ENCODE measurements around the gene KRTAP3-3.

DNA sequence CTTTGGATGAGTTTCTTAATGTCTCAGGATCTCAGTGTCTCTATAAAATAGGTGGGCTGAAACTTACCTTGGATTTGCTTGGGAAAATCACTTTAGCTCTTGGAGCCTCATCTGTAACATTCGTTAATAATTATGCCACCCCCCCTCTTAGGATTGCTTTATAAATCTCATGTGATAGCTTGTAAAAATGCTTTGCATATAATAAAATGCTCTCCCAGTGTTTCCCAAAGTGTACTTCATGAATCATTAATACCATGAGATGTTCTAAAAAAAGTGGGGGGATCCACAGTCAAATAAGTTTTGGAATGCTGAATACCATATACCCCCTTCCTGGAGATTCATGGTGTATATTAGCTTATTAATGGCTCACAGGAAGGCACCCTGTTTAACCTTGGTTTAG, 32.4 kb downstream of the KRTAP3-3 start:
- TF ChIP-seq, protein P1, sequence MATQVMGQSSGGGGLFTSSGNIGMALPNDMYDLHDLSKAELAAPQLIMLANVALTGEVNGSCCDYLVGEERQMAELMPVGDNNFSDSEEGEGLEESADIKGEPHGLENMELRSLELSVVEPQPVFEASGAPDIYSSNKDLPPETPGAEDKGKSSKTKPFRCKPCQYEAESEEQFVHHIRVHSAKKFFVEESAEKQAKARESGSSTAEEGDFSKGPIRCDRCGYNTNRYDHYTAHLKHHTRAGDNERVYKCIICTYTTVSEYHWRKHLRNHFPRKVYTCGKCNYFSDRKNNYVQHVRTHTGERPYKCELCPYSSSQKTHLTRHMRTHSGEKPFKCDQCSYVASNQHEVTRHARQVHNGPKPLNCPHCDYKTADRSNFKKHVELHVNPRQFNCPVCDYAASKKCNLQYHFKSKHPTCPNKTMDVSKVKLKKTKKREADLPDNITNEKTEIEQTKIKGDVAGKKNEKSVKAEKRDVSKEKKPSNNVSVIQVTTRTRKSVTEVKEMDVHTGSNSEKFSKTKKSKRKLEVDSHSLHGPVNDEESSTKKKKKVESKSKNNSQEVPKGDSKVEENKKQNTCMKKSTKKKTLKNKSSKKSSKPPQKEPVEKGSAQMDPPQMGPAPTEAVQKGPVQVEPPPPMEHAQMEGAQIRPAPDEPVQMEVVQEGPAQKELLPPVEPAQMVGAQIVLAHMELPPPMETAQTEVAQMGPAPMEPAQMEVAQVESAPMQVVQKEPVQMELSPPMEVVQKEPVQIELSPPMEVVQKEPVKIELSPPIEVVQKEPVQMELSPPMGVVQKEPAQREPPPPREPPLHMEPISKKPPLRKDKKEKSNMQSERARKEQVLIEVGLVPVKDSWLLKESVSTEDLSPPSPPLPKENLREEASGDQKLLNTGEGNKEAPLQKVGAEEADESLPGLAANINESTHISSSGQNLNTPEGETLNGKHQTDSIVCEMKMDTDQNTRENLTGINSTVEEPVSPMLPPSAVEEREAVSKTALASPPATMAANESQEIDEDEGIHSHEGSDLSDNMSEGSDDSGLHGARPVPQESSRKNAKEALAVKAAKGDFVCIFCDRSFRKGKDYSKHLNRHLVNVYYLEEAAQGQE (IDR thresholded peaks at IDR 0.05; ENCODE audit: unreplicated experiment): no peak
- TF ChIP-seq, protein P2, sequence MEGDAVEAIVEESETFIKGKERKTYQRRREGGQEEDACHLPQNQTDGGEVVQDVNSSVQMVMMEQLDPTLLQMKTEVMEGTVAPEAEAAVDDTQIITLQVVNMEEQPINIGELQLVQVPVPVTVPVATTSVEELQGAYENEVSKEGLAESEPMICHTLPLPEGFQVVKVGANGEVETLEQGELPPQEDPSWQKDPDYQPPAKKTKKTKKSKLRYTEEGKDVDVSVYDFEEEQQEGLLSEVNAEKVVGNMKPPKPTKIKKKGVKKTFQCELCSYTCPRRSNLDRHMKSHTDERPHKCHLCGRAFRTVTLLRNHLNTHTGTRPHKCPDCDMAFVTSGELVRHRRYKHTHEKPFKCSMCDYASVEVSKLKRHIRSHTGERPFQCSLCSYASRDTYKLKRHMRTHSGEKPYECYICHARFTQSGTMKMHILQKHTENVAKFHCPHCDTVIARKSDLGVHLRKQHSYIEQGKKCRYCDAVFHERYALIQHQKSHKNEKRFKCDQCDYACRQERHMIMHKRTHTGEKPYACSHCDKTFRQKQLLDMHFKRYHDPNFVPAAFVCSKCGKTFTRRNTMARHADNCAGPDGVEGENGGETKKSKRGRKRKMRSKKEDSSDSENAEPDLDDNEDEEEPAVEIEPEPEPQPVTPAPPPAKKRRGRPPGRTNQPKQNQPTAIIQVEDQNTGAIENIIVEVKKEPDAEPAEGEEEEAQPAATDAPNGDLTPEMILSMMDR (conservative IDR thresholded peaks at IDR 0.05; ENCODE audit: low read depth in 2 of 2): no peak
- TF ChIP-seq JUNB (IDR thresholded peaks at IDR 0.05; ENCODE audit: unreplicated experiment): no peak
- no peak for TF ChIP-seq POLR2AphosphoS5 (IDR thresholded peaks at IDR 0.05; ENCODE audit: low read depth)
- no peak for TF ChIP-seq EZH2 (IDR thresholded peaks at IDR 0.05; ENCODE audit: low read depth, unreplicated experiment)
- TF ChIP-seq STAT1 (IDR thresholded peaks at IDR 0.05; ENCODE audit: unreplicated experiment): no peak
- no peak for TF ChIP-seq CREB1 (CRISPR knock-in tag; IDR thresholded peaks at IDR 0.05; ENCODE audit: low read depth)
- TF ChIP-seq, protein P3, sequence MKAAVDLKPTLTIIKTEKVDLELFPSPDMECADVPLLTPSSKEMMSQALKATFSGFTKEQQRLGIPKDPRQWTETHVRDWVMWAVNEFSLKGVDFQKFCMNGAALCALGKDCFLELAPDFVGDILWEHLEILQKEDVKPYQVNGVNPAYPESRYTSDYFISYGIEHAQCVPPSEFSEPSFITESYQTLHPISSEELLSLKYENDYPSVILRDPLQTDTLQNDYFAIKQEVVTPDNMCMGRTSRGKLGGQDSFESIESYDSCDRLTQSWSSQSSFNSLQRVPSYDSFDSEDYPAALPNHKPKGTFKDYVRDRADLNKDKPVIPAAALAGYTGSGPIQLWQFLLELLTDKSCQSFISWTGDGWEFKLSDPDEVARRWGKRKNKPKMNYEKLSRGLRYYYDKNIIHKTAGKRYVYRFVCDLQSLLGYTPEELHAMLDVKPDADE (IDR thresholded peaks at IDR 0.05): no peak
- no peak for TF ChIP-seq ZNF114 (CRISPR knock-in tag; IDR thresholded peaks at IDR 0.05)
